ENCODE data around the gene RTL9. TPM values are rescaled to one million over a fixed set of nuclear protein-coding genes. Genes with fewer than 3 reads are reported as not detected.
A peak's percentile ranks its signal among the peaks of the same experiment; 100 is the strongest.

RTL9 gene
- total RNA-seq, 4 donors from 2014 or later = 0.30 TPM; not detected in 3

GRCh38 chrX:110316351-110317060 is 42.1 kb upstream of the RTL9 start:
- intact Hi-C loops (cut with DNase I; ENCODE audit: low total_unique reads) = no loop called here
- 10 to 35% methylated on average over 12 of the region's 12 CpGs for WGBS, 2 donors
- TF ChIP-seq, protein P1, sequence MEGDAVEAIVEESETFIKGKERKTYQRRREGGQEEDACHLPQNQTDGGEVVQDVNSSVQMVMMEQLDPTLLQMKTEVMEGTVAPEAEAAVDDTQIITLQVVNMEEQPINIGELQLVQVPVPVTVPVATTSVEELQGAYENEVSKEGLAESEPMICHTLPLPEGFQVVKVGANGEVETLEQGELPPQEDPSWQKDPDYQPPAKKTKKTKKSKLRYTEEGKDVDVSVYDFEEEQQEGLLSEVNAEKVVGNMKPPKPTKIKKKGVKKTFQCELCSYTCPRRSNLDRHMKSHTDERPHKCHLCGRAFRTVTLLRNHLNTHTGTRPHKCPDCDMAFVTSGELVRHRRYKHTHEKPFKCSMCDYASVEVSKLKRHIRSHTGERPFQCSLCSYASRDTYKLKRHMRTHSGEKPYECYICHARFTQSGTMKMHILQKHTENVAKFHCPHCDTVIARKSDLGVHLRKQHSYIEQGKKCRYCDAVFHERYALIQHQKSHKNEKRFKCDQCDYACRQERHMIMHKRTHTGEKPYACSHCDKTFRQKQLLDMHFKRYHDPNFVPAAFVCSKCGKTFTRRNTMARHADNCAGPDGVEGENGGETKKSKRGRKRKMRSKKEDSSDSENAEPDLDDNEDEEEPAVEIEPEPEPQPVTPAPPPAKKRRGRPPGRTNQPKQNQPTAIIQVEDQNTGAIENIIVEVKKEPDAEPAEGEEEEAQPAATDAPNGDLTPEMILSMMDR (IDR thresholded peaks at IDR 0.05) = no peak
- TF ChIP-seq POLR2A (IDR thresholded peaks at IDR 0.05) = no peak
- no peak overlapping the region for H3K4me3 ChIP-seq (ENCODE audit: low read depth, poor library complexity, severe bottlenecking)
- DNase-seq (ENCODE audit: low spot score in 2 of 2) = no peak

DNA sequence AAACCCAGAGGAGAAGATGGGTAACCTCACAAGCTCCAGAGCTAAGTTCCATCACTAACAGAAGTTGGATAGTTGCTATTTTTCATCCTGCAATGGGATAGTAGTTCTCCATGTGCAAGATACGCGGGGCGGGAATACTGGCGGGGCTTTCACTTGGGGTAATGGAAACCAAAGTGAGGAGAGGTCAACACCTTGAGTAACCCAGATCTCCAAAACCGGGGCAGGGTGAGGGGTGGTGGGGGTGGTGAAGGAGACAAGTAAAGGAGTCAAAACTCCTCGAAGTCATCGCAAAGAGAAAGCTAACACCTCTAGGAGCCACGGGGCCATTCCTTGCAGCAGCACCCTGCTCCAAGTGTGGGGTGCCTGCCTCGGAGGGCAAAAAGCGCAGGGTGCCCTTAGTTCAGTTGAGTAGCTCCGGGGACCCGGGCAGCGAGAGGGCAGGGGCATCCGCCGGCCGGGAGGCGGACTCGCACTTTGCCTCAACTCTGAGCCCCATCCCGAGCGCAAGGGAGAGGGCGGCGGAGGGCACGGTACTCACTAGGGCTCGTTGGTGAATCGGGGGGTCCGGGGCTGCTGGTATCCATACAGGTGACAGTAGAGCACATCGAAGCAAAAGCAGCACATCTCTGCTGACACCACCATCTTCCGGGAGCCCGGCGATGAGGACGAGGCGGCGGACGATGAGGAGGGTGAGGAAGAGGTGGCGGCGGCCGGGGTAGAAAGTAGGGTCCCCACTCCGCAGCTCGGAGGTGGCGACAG is 41.4 kb upstream of the RTL9 start:
- peak; percentile 13 to 87 for DNase-seq (ENCODE audit: low spot score in 2 of 2)
- TF ChIP-seq, protein P1 (IDR thresholded peaks at IDR 0.05) = no peak
- no peak for TF ChIP-seq POLR2A (IDR thresholded peaks at IDR 0.05)
- intact Hi-C loops (cut with DNase I; ENCODE audit: low total_unique reads) = no loop called here
- WGBS, 2 donors = 0 to 40% methylated on average over 16 to 35 of the region's 40 CpGs
- H3K4me3 ChIP-seq (ENCODE audit: low read depth, poor library complexity, severe bottlenecking) = peak overlapping the region; percentile 47

DNA sequence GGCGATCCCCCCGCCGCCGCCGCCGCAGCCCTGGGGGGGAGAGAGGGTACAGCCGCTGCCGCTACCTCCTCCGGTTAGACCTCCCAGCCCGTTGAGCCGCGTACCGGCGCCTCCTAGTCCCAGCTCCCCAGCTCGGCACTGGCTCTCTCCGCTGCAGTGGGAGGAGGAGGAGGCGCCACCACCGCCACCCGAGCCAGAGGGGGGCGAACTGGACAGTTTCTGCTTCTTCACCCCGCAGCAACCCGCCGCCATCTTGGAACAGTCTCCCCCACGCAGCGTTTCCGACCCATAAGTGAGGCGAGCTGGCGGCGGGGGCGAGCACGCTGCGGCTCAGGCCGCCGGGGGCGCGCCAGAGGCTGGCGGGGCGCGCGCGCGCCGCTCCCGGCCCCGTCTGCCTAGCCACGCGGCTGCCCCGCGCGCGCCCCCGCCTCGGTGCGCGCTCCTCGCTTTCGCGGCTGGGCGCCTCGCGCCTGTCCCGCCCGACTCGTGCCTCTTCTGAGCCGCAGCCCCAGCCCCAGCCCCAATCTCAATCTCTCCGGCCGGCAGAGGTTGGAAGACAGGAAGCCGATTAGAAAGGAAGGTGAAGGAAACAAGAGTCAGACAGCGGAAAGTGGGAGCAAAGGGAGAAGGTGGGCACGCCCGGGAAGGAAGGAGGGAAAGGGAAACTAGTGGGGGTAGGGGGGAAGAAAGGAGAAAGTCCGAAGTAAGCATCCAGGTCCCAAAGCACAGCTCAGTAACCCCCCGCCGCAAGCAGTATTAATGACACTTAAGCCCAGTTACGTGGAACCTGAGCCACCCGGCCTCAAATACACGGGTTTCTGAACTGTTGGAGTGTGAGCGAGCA is 40.6 kb upstream of the RTL9 start, which contains the start of gene AMMECR1:
TSS of gene AMMECR1 (minus strand) at position 266 of the 844 bp plus-strand sequence. CDS start at position 252, 14 bp downstream.
- peak within 1 kb of the TSS; percentile 47 for H3K4me3 ChIP-seq (ENCODE audit: low read depth, poor library complexity, severe bottlenecking)
- DNase-seq (ENCODE audit: low spot score in 2 of 2) = peak; percentile 60 to 93
- 2 to 23% methylated on average over 18 to 69 of the region's 78 CpGs for WGBS, 2 donors
- intact Hi-C loops (cut with DNase I; ENCODE audit: low total_unique reads) = no loop called here
- TF ChIP-seq POLR2A (IDR thresholded peaks at IDR 0.05) = no peak
- TF ChIP-seq, protein P1 (IDR thresholded peaks at IDR 0.05) = no peak

DNA sequence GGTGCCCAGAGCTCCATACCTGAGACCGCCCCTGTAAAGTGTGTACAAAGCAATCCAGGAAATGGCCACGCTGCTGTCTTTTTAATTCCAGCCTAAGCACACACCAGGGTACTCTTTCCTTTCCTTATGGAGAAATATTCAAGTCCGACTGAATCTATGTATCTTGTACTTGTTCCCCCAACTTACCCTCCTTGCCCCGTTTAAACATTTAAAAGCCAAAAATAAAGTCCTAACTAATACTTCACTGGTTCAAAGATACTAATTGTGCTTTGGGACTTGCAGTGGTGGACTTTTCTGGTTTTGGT is 40.0 kb upstream of the RTL9 start:
- intact Hi-C loops (cut with DNase I; ENCODE audit: low total_unique reads) = no loop called here
- peak overlapping the region; percentile 28 for H3K4me3 ChIP-seq (ENCODE audit: low read depth, poor library complexity, severe bottlenecking)
- WGBS, 2 donors = 1 to 20% methylated on average over 4 of the region's 4 CpGs
- TF ChIP-seq, protein P1 (IDR thresholded peaks at IDR 0.05) = no peak
- no peak for TF ChIP-seq POLR2A (IDR thresholded peaks at IDR 0.05)
- DNase-seq (ENCODE audit: low spot score in 2 of 2) = no peak

DNA sequence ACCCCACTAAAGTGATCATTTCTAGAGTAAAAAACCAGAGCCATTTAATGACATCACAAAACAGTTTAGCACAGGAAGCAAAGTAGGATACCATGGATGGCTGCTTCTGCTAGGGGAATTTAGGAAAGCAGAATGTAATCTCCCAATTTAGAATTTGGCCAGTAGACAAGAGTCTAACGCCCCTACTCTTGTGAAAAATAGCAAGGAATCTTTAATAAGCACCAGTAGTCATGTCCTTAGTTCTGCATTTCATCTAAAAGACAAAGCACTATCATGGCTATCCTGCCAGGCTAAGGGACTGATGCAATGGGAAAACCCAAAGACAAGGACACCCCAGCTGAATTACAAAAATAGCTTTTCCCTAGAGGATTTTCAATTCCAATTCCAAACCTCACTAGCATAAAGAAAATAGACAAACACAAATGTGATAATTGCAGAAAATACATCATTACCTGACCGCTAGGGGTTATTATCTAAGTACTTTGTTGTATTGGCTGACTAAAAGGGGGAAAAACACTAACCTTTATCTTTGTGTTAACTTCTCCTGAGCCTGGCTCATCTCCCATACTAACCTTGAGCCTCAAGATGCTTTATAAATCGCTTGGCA is 38.2 kb upstream of the RTL9 start:
- H3K4me3 ChIP-seq (ENCODE audit: low read depth, poor library complexity, severe bottlenecking) = no peak overlapping the region
- TF ChIP-seq, protein P1 (IDR thresholded peaks at IDR 0.05) = no peak
- no peak for TF ChIP-seq POLR2A (IDR thresholded peaks at IDR 0.05)
- no peak for DNase-seq (ENCODE audit: low spot score in 2 of 2)
- intact Hi-C loops (cut with DNase I; ENCODE audit: low total_unique reads) = no loop called here
- 46 to 69% methylated on average over 3 of the region's 3 CpGs for WGBS, 2 donors

All from lower leg skin (tissue), 4 donors.